K562 (cell line): Measurements from ENCODE around the gene DYTN. TPM values are rescaled to one million over a fixed set of nuclear protein-coding genes. Genes with fewer than 3 reads are reported as not detected.

Experiments
- ATAC-seq: fragments of 200-7000 bp; cut with Tn5 transposase; 3 replicates; pipeline ENCODE4 v1.9.1; 2020; ENCODE audit warnings: moderate library complexity
- BruUV-seq: library from RNA; stranded (reverse); fragments of 400-500 nt; replicated peaks from 2 replicates; lab custom pipeline; 2021; lab: Mats Ljungman, UMichigan
- CTCF ChIA-PET: fragments of 300-600 bp; formaldehyde crosslinking; extraction: SDS; loops from one replicate; lab custom pipeline; 2021; ENCODE audit warnings: low intra/inter-chr PET ratio; lab: Yijun Ruan, JAX
- POLR2A ChIA-PET: fragments of 300-600, 350-650 bp; sonication (Branson Sonifier 250); formaldehyde crosslinking; extraction: SDS; loops from one replicate; lab custom pipeline; 2021; ENCODE audit warnings: antibody characterized with exemption, inconsistent platforms; lab: Yijun Ruan, JAX
- DNase-seq, 4 experiments: peaks; one replicate each; pipeline versions ENCODE4 v3.0.0 to v3.0.0-alpha.2; 2011 to 2018; ENCODE audit warnings: low spot score in 3 of 4, mixed read lengths in 3 of 4; ENCODE audit errors: extremely low read depth in 1 of 4
- FAIRE-seq: peaks from 2 replicates; lab custom pipeline; 2011; peaks lifted over from hg19 to GRCh38; lab: Jason Lieb, UNC
- H2AFZ ChIP-seq: 2 replicates; pipeline ENCODE4 v1.6.0; 2011; ENCODE audit warnings: low read depth, low read length, control low read depth, inconsistent platforms
- H3K27ac ChIP-seq: fragments of 200-600 bp; 3 replicates; pipeline ENCODE4 v1.8.0; 2011; ENCODE audit warnings: low read depth, mild to moderate bottlenecking, control low read depth, inconsistent platforms, low read length, moderate library complexity, mixed read lengths; ENCODE audit errors: extremely low read depth
- H3K27me3 ChIP-seq, 2 experiments: fragments of 300-600 bp in 1 of 2; 2 replicates in 1 of 2; 3 replicates in 1 of 2; pipeline versions ENCODE4 v1.6.0 to v1.8.0; 2011; ENCODE audit warnings: inconsistent platforms in 2 of 2, low read length in 2 of 2, mild to moderate bottlenecking in 1 of 2, mixed read lengths in 1 of 2, moderate library complexity in 1 of 2; ENCODE audit not compliant: control insufficient read depth in 2 of 2, insufficient read depth in 2 of 2
- H3K36me3 ChIP-seq: fragments of 300-600 bp; 3 replicates; pipeline ENCODE4 v1.8.0; 2011; ENCODE audit warnings: mild to moderate bottlenecking, low read length, inconsistent platforms; ENCODE audit not compliant: control insufficient read depth, insufficient read depth
- H3K4me1 ChIP-seq, 2 experiments: fragments of 200-600 bp in 1 of 2; replicated peaks in 1 of 2; 2 replicates in 1 of 2; 3 replicates in 1 of 2; pipeline versions ENCODE4 v1.5.1 to v1.8.0; 2011; ENCODE audit warnings: inconsistent platforms in 2 of 2, low read length in 2 of 2, mild to moderate bottlenecking in 1 of 2, mixed read lengths in 1 of 2, moderate library complexity in 1 of 2; ENCODE audit not compliant: control insufficient read depth in 2 of 2, insufficient read depth in 2 of 2
- H3K4me2 ChIP-seq: 2 replicates; pipeline ENCODE4 v1.6.1; 2011; ENCODE audit warnings: low read length, control low read depth, inconsistent platforms, mixed read lengths; ENCODE audit not compliant: insufficient read depth
- H3K4me3 ChIP-seq: fragments of 200-600 bp; sonication (generic), shearing (Covaris generic); 2 replicates; pipeline ENCODE4 v1.5.1; 2016; ENCODE audit warnings: control low read depth, inconsistent platforms
- H3K79me2 ChIP-seq: fragments of 200-600 bp; 3 replicates; pipeline ENCODE4 v1.8.0; 2011; ENCODE audit warnings: low read length, inconsistent platforms; ENCODE audit not compliant: control insufficient read depth, insufficient read depth
- H3K9ac ChIP-seq, 2 experiments: 2 replicates each; pipeline versions ENCODE4 v1.6.0 to v1.6.1; 2011; ENCODE audit warnings: low read depth in 2 of 2, low read length in 2 of 2, control low read depth in 1 of 2, inconsistent platforms in 1 of 2, mild to moderate bottlenecking in 1 of 2, mixed read lengths in 1 of 2; ENCODE audit not compliant: insufficient read depth in 1 of 2
- H3K9me1 ChIP-seq: one replicate; pipeline ENCODE4 v1.6.0; 2011; ENCODE audit warnings: inconsistent platforms, mild to moderate bottlenecking, low read length, moderate library complexity; ENCODE audit not compliant: control insufficient read depth, insufficient read depth
- H3K9me3 ChIP-seq: replicated peaks from 2 replicates; pipeline ENCODE4 v1.5.1; 2011; ENCODE audit warnings: low read depth, low read length, inconsistent platforms; ENCODE audit not compliant: control insufficient read depth, insufficient read depth
- H4K20me1 ChIP-seq: replicated peaks from 2 replicates; pipeline ENCODE4 v1.6.1; 2011; ENCODE audit warnings: low read length, inconsistent platforms, mixed read lengths; ENCODE audit not compliant: control insufficient read depth, insufficient read depth
- GABPB1 ChIP-seq: sonication (generic); formaldehyde crosslinking; IDR thresholded peaks from 2 replicates; pipeline ENCODE4 v1.8.0; 2022; ENCODE audit warnings: mild to moderate bottlenecking, missing genetic modification reagents
- HEY1 ChIP-seq: fragments of 250-450 bp; sonication (Bioruptor Pico); IDR thresholded peaks from 2 replicates; pipeline ENCODE4 v1.5.0; 2020; ENCODE audit warnings: mild to moderate bottlenecking, moderate library complexity, borderline replicate concordance
- HNRNPLL ChIP-seq: fragments of 200-400 bp; formaldehyde crosslinking; IDR thresholded peaks from 2 replicates; pipeline ENCODE4 v1.6.1; 2017; ENCODE audit warnings: low read length, low read depth, mild to moderate bottlenecking; ENCODE audit not compliant: poor library complexity, severe bottlenecking
- HOXB6 ChIP-seq: fragments of 250-450 bp; sonication (Bioruptor Pico); IDR thresholded peaks from 2 replicates; pipeline ENCODE4 v1.5.1; 2022; ENCODE audit warnings: mild to moderate bottlenecking, borderline replicate concordance
- KHSRP ChIP-seq: fragments of 450-650 bp; IDR thresholded peaks from 2 replicates; pipeline ENCODE4 v1.6.1; 2017
- KLF10 ChIP-seq: fragments of 250-450 bp; sonication (Bioruptor Pico); IDR thresholded peaks from 2 replicates; pipeline ENCODE4 v1.6.1; 2021; ENCODE audit warnings: matching md5 sums
- MAZ ChIP-seq, 2 experiments: fragments of 450-650 bp in 1 of 2; sonication (generic) in 1 of 2; formaldehyde crosslinking; IDR thresholded peaks in 1 of 2; conservative IDR thresholded peaks in 1 of 2; 2 replicates each; pipeline versions ENCODE4 v1.4.0 to v1.5.0; 2020; ENCODE audit warnings: mild to moderate bottlenecking in 1 of 2, missing genetic modification reagents in 1 of 2
- MECOM ChIP-seq: fragments of 250-450 bp; sonication (Bioruptor Pico); IDR thresholded peaks from 2 replicates; pipeline ENCODE4 v1.8.0; 2022; ENCODE audit warnings: inconsistent platforms
- NR3C1 ChIP-seq: sonication (generic); formaldehyde crosslinking; IDR thresholded peaks from 2 replicates; pipeline ENCODE4 v1.8.1; 2022; ENCODE audit warnings: missing genetic modification reagents
- PCBP1 ChIP-seq: fragments of 200-400 bp; formaldehyde crosslinking; IDR thresholded peaks from 2 replicates; pipeline ENCODE4 v1.6.1; 2018; ENCODE audit warnings: mild to moderate bottlenecking, low read depth, low read length; ENCODE audit not compliant: poor library complexity, severe bottlenecking
- PPARD ChIP-seq: fragments of 250-450 bp; sonication (Bioruptor Pico); IDR thresholded peaks from 2 replicates; pipeline ENCODE4 v1.8.0; 2022; ENCODE audit warnings: inconsistent platforms, mild to moderate bottlenecking, moderate library complexity
- SAFB2 ChIP-seq: fragments of 200-400 bp; formaldehyde crosslinking; IDR thresholded peaks from 2 replicates; pipeline ENCODE4 v1.6.1; 2018; ENCODE audit warnings: borderline replicate concordance, low read length, low read depth, moderate library complexity; ENCODE audit not compliant: severe bottlenecking
- SIN3A ChIP-seq, 2 experiments: fragments of 150-350 bp in 1 of 2; IDR thresholded peaks; 2 replicates each; pipeline ENCODE4 v1.6.1; 2011 to 2016; ENCODE audit warnings: borderline replicate concordance in 2 of 2, low read depth in 2 of 2, low read length in 2 of 2, mild to moderate bottlenecking in 2 of 2, moderate library complexity in 2 of 2; ENCODE audit not compliant: control insufficient read depth in 1 of 2
- SMARCE1 ChIP-seq: fragments of 450-650 bp; IDR thresholded peaks from 2 replicates; pipeline ENCODE4 v1.7.1; 2016; ENCODE audit warnings: mild to moderate bottlenecking
- SRSF3 ChIP-seq: fragments of 200-400 bp; formaldehyde crosslinking; IDR thresholded peaks from 2 replicates; pipeline ENCODE4 v1.6.1; 2016; ENCODE audit warnings: mild to moderate bottlenecking, low read length, moderate library complexity; ENCODE audit not compliant: insufficient read depth
- ZNF217 ChIP-seq: sonication (generic); formaldehyde crosslinking; IDR thresholded peaks from 2 replicates; pipeline ENCODE4 v1.8.0; 2022; ENCODE audit warnings: mild to moderate bottlenecking, missing genetic modification reagents
- ZNF253 ChIP-seq: fragments of 250-450 bp; sonication (Bioruptor Pico); conservative IDR thresholded peaks from 2 replicates; pipeline ENCODE4 v1.6.1; 2021; ENCODE audit warnings: mild to moderate bottlenecking
- ZNF311 ChIP-seq: fragments of 250-450 bp; sonication (Bioruptor Pico); IDR thresholded peaks from 2 replicates; pipeline ENCODE4 v1.4.0; 2020; ENCODE audit warnings: mild to moderate bottlenecking, moderate library complexity
- ZNF780A ChIP-seq: fragments of 250-450 bp; sonication (Bioruptor Pico); IDR thresholded peaks from 2 replicates; pipeline ENCODE4 v1.5.0; 2021; ENCODE audit warnings: mild to moderate bottlenecking
- WGBS: fragments of 100-300 bp; shearing (Covaris generic); methylation state at CpG from one replicate; pipeline ENCODE4 v1.1.6; 2016; ENCODE audit warnings: low coverage, mixed read lengths; ENCODE audit not compliant: insufficient coverage; ENCODE audit errors: missing lambda C conversion rate; 5-methylcytosine and 5-hydroxymethylcytosine counted together
- in situ Hi-C: fragments of 300-500 bp; cut with MboI; formaldehyde crosslinking; loops from 4 replicates; pipeline ENCODE4 v1.15.0; 2018; ENCODE audit warnings: inconsistent platforms, mixed read lengths
- intact Hi-C: fragments of 100-400 bp; cut with micrococcal nuclease; formaldehyde crosslinking; loops from 2 replicates; pipeline ENCODE4 v1.14.2; 2022
- polyA plus RNA-seq, 8 experiments: library from polyadenylated mRNA; depleted of rRNA in 4 of 8; stranded (reverse) in 5 of 8; unstranded in 3 of 8; fragments of >200 nt; fragmentation: Nextera tagmentation in 2 of 8; fragmentation: Illumina TruSeq in 1 of 8; extraction: Ambion mirVana in 2 of 8; extraction: Trizol in 1 of 8; gene quantifications; 2 replicates each; pipeline versions ENCODE4 v1.2.1 to v1.2.3, GENCODE V29; 2011 to 2014; ENCODE audit warnings: inconsistent platforms in 1 of 8, missing spikeins in 1 of 8
- total RNA-seq, 7 experiments: library from RNA; depleted of rRNA in 6 of 7; stranded (reverse); fragments of >200 nt in 6 of 7; fragmentation: Illumina TruSeq in 2 of 7; extraction: Trizol in 2 of 7; gene quantifications; 2 replicates each; pipeline versions ENCODE4 v1.2.1 to v1.2.3, GENCODE V29; 2011 to 2021; ENCODE audit warnings: low replicate concordance in 1 of 7

DYTN gene
- total and polyA plus RNA-seq, 9 of the 15 experiments (the other 6 are each of a cell fraction or from before 2014, with no cell fraction given) = not detected

GRCh38 chr2:206665251-206665650 lies 52.9 kb downstream of the DYTN start:
- Histone ChIP-seq H3K36me3 (no peaks in the 10 kb centered on the region), H3K4me1 (no peaks in the 10 kb centered on the region), H3K79me2 (no peaks in the 10 kb centered on the region), H2AFZ (no peak overlapping the region), H3K9me1 (no peaks in the 10 kb centered on the region), H3K9ac (no peak overlapping the region), H3K9me3 (no peaks in the 10 kb centered on the region), H4K20me1 (no peaks in the 10 kb centered on the region), H3K4me2 (no peak overlapping the region), H3K27ac (no peak overlapping the region), H3K4me3 (no peak overlapping the region), H3K27me3 (no peaks in the 10 kb centered on the region)
- CTCF ChIA-PET = no interaction called here
- intact Hi-C loops = no loop called here
- WGBS = 0% methylated on average over 3 of the region's 3 CpGs
- no peak for ATAC-seq
- FAIRE-seq = no peak
- in situ Hi-C loops = no loop called here
- BruUV-seq = no TSS peak
- no peak for DNase-seq
- POLR2A ChIA-PET = interaction anchor here (0.8 kb wide), 1 partner anchor 11 kb away, joined by 3 read pairs; no protein-coding TSS in a partner anchor
- TF ChIP-seq ZNF780A (no peak), PCBP1 (no peak)

GRCh38 chr2:206657087-206657486 lies 61.1 kb downstream of the DYTN start:
- Histone ChIP-seq H3K36me3 (no peaks in the 10 kb centered on the region), H3K9ac (no peak overlapping the region), H3K9me1 (no peaks in the 10 kb centered on the region), H3K79me2 (no peaks in the 10 kb centered on the region), H2AFZ (no peak overlapping the region), H3K4me1 (no peaks in the 10 kb centered on the region), H3K4me3 (no peak overlapping the region), H3K4me2 (no peak overlapping the region), H3K27ac (no peak overlapping the region), H3K9me3 (no peaks in the 10 kb centered on the region), H4K20me1 (no peaks in the 10 kb centered on the region), H3K27me3 (no peaks in the 10 kb centered on the region; a peak in 1 of 5 replicates)
- ChIA-PET POLR2A (no interaction called here), CTCF (no interaction called here)
- BruUV-seq = no TSS peak
- ATAC-seq (no peak), FAIRE-seq (no peak), DNase-seq (no peak)
- intact Hi-C loops (no loop called here), in situ Hi-C loops (no loop called here)
- WGBS = 0% methylated on average over 1 of the region's 1 CpG
- TF ChIP-seq MAZ (CRISPR knock-in tag; conservative IDR thresholded peaks at IDR 0.05 in 1 of 2, IDR thresholded peaks at IDR 0.05 in 1 of 2) (no peak), ZNF217 (CRISPR knock-in tag) (no peak), SRSF3 (no peak), ZNF311 (CRISPR knock-in tag) (no peak), MECOM (CRISPR knock-in tag) (no peak), HOXB6 (CRISPR knock-in tag) (no peak), KHSRP (no peak), ZNF253 (CRISPR knock-in tag) (no peak), NR3C1 (CRISPR knock-in tag) (no peak), SIN3A (IDR thresholded peaks at IDR 0.05; ENCODE audit: borderline replicate concordance in 2 of 2, control insufficient read depth in 1 of 2, low read depth in 2 of 2, low read length in 2 of 2) (no peak), HEY1 (CRISPR knock-in tag) (no peak), GABPB1 (CRISPR knock-in tag) (no peak), PPARD (CRISPR knock-in tag) (no peak), HNRNPLL (no peak), SAFB2 (no peak), SMARCE1 (no peak), KLF10 (no peak)
